Transverse colon (tissue), 1 donor: ENCODE results near the gene IFT88.
"Not testable (repeated sequence)": the region's sequence is repeated elsewhere in the genome, so short reads cannot be mapped to it uniquely, and the experiment has no call there.

Experiments
- EP300 ChIP-seq: sonication (generic); formaldehyde crosslinking; IDR thresholded peaks from one replicate; pipeline ENCODE4 v1.6.1; 2017; ENCODE audit warnings: antibody characterized with exemption, low read depth
- POLR2A ChIP-seq: fragments of 450-650 bp; IDR thresholded peaks from one replicate; pipeline ENCODE4 v1.6.1; 2016; ENCODE audit warnings: antibody characterized with exemption, mild to moderate bottlenecking, moderate library complexity

- TF ChIP-seq POLR2A, EP300: not testable (repeated sequence)
Measured at GRCh38 chr13:20681481-20681880, 114.5 kb downstream of the IFT88 start.
